Erythroblast (primary cell): ENCODE measurements around the gene HPCAL1.

ENCODE experiments used
- GATA1 ChIP-seq: IDR thresholded peaks from 2 replicates; pipeline ENCODE4 v1.6.1; 2011; ENCODE audit warnings: low read depth, mild to moderate bottlenecking, control low read depth, low read length, moderate library complexity
- POLR2A ChIP-seq: IDR thresholded peaks from 2 replicates; pipeline ENCODE4 v1.6.1; 2011; ENCODE audit warnings: mild to moderate bottlenecking, low read length

DNA sequence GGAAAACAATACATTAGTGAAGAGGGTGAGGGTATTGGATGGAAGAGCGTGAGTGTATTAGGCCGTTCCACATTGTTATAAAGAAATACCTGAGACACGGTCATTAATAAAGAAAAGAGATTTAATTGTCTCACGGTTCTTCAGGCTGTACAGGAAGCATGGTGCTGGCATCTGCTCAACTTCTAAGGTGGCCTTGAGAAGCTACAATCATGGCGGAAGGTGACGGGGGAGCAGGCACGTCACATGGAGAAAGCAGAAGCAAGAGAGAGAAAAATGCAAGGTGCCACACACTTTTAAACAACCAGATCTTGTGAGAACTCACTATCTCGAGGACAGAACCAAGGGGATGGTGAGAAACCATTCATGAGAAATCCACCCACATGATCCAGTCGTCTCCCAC is 18.2 kb downstream of the HPCAL1 start:
- no peak for TF ChIP-seq POLR2A
- TF ChIP-seq GATA1, result no peak
